HG02642 (cell line): ENCODE results near the gene SLC1A1.
"Not testable (repeated sequence)": the region's sequence is repeated elsewhere in the genome, so short reads cannot be mapped to it uniquely, and the experiment has no call there.

Experiments used
- ATAC-seq: cut with Tn5 transposase; IDR thresholded peaks from one replicate; pipeline ENCODE4 v1.9.1; 2021; ENCODE audit warnings: mild to moderate bottlenecking; ENCODE audit not compliant: unreplicated experiment, poor library complexity

The SLC1A1 gene

GRCh38 chr9:4503103-4503502 is 12.8 kb downstream of the SLC1A1 start:
- no peak for ATAC-seq

DNA sequence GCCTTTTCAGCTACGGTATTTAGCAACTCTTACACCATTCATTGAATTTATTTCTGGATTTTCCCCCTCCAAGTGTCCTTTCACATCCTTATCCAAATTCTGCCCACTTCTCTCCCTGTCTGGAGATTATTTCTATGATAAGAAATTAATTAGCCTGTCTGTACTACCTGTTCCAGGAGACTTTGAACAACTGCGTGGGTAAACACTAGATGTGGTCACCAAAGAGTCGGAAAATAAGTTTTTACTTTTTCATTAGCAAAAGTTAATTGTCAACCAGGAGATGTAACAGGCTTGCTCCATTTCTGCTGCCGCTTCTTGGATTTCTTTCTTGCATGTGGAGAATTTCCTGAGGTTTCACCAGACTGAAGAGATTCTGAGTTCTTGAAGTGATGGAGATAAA is 14.0 kb downstream of the SLC1A1 start:
- no peak for ATAC-seq

- ATAC-seq = peak; percentile 47
These were observed 16.2 kb downstream of the SLC1A1 start for GRCh38 chr9:4506490-4506889.

- no peak for ATAC-seq
These were observed 17.2 kb downstream of the SLC1A1 start for GRCh38 chr9:4507306-4508130.

DNA sequence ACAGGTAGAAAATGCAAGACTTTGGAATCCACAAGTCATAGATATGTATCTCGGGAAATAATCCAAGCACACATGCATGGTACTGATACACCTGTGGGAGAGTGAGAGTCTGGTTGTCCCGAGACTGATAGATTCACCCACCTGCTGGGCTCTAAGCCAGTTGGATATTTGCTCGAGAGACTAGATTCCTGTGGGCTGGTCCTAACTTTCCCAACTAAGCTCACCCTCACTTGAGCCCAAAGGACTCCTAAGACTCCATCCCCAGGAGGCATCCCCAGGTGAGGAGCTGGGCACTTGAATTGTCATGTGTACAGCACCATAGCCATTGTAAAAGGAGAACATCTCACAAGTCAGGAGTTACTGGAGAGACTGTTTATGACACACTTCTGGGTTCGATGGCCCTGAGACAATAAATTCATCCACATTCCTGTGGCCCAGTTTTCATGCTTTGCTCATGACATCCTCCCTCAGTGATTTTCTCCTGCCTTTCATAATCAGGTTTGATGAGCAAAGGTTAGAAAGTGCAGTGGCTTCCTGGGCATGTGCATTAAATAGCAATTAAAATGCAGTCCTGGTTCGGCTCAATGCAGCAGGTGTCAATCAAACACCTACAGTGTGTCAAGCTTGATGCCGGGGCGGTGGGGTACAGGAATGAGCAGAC is 18.1 kb downstream of the SLC1A1 start:
- no peak for ATAC-seq

GRCh38 chr9:4508907-4509589 is 18.8 kb downstream of the SLC1A1 start:
- ATAC-seq = no peak

DNA sequence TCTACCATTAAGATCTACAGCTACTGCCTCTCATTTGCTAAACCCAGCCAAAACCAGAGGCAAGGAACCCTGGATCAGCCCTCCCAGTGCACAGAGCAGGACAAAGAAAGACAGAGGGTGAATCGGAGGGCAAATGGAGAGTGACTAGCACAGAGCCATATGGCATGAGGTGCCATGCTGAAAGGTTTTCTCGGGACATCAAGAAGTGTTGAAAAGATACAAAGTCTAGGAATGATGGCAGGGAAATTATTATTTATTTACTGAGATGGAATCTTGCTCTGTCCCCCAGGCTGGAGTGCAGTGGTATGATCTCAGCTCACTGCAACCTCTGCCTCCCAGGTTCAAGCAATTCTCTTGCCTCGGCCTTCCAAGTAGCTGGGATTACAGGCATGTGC is 19.3 kb downstream of the SLC1A1 start:
- ATAC-seq = no peak

DNA sequence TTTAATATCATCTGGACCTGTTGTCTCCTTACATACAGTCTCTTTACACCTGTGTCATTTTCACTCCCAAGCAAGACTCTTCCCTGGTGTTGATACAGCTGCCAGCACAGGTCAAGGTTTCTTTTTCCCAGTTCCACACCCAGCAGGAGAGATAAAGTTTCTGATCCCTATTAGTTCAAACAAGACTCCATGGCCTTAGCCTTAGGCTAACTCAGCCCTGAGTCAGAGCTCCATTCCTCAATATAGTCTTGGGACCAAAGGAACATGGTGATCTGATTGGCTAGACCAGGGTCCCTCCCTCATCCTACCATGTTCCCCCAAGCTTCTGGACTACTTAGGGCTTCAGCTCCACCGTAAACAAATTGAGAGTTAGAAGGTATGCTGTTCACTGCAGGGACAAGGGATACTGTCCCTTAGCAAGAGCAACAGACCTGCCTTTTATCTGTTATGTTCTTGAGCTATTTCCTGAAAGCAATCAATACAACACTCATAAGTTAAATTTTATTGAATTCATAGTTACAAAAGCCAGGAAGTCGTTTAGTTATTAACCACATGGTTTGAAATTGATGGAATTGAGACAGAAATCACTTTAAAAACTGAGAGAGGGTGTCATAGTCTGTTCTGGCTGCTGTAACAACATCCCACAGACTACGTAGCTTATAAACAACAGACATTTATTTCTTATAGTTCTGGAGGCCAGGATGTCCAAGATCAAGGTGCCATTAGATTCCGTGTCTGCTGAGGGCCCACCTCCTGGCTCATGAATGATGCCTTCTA is 20.5 kb downstream of the SLC1A1 start:
- ATAC-seq = no peak

DNA sequence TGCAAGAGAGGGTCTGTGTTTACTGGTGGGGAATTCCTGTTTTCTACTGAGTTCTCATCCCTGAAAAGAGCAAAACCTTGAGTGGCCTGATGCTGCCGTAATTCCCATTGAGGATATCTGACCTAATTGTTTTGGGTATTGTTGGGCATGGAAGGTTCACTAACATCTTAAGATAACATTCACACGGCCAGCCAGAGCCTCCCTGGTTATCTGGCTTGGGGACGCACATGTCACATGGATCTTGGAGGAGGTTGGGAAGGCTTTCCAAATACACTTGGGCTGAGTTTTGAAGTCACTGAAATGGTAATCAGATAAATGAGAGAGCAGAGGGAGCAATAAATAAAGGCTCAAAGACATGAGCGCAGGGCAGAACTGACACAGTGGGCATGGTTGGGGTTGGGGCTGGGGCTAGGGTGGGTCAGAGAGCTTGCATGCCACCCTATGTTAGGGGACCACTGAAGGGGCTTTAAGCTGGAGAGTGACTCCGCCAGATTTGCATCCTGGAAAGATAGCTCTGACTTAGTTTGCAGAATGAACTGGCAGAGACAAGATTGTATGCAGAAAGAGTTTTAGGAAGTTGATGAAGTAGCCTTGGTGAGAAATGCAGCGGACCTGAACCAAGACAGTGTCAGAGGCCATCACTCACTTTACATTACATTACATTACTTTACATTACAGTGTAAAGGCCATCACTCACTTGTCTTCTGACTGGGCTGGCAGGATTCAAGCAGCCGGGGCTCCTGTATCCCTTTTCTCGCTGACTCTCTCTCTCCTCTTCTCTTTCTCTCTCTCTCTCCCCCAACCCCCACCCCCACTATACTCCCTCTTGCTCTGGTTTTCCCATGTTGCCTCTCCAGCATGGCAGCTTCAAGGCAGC is 24.2 kb downstream of the SLC1A1 start:
- no peak for ATAC-seq

DNA sequence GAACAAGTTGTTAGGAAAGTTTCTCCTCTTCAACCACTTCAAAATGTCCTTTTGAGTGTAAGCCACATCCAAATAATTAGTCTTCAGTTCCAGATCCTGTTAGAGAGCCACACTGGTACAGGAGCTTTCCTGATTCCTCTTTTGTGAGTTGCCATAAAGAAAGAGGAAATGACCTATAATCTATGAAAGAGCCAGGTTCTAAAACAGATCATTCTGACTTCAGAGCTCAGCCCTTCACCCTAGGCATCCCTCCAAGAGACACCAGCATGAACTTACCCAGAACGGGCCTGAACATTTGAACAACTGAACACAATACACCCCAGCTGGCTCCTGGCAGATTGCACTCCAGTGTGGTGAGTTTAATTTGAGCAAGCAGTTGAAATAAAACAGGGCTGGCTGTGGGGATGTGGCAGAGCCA is 25.7 kb downstream of the SLC1A1 start:
- ATAC-seq = peak; percentile 50

DNA sequence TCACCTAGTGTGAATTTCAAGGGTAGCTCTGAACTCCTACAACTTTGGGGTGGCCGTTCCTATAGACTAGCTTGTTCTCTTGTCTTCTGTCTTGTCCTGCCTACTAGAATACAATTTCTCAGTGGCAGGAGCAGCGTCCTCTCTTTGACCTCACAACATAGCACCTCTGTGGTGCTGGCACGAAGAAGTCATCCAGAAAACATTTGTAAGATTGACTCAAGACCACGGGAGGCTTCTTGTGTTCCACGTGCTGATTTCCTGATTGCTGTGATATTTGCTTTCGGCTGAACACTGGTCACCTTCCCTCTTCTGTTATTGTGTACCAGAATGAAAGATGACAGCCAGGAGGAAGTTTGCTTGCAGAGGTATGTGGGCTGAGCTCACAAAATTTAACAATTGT is 27.0 kb downstream of the SLC1A1 start:
- no peak for ATAC-seq

- ATAC-seq = peak; percentile 39
These were observed 29.3 kb downstream of the SLC1A1 start for GRCh38 chr9:4519604-4520003.

DNA sequence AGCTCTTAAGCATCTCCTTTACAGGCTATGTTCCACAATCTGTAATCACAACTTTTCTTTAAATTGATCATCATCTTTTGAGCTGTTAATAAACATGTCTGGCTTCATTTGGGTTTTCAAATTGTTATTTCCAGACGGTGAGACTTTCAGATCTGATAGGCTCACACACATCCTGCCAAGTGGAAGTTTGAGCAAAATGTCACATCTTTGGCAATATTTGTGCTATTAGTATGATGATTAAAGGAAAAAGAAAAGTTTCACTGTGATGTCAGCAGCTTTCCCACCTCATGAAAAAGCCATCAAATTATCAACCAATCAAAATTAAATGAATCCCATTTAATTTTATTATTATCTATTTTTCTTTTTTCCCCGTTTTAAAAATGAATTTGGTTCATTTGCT is 29.8 kb downstream of the SLC1A1 start:
- no peak for ATAC-seq

DNA sequence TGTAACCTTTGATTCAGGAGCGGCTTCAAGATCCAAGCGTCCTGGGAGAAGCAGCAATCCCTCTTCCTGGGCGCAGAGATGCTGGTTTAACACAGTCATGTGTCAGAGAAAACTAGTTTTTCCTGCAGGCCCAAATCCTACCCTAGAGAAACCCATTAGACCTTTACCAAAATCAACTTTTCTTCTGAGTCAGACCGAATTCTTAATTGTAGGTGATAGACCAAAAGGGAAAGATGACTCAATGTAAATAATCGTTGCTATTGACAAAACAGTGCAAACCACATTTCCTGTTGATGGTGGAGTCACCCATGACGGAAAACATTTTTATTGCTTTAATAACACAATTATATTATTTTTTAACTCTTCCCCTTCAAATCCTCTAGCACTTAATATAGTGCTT is 40.1 kb downstream of the SLC1A1 start:
- ATAC-seq = no peak

DNA sequence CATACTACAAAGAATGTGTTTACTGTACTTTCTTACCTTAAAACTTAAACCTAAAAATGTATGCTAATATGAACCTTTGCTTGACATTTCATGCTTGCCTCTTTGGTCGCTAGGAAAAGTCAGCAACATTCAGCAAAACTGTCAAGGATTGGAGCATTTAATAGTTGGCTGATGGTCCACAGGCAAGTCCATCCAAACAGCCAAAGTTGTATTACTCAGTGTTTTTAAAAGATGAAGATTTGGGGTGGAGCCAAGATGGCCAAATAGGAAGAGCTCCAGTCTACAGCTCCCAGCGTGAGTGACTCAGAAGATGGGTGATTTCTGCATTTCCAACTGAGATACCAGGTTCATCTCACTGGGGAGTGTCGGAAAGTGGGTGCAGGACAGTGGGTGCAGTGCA is 40.6 kb downstream of the SLC1A1 start:
- not testable (repeated sequence) for ATAC-seq

GRCh38 chr9:4531355-4531754 is 41.1 kb downstream of the SLC1A1 start:
- ATAC-seq = not testable (repeated sequence)

DNA sequence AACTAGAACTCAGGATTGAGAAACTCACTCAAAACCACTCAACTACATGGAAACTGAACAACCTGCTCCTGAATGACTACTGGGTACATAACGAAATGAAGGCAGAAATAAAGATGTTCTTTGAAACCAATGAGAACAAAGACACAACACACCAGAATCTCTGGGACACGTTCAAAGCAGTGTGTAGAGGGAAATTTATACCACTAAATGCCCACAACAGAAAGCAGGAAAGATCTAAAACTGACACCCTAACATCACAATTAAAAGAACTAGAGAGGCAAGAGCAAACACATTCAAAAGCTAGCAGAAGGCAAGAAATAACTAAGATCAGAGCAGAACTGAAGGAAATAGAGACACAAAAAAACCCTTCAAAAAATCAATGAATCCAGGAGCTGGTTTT is 43.6 kb downstream of the SLC1A1 start:
- not testable (repeated sequence) for ATAC-seq

DNA sequence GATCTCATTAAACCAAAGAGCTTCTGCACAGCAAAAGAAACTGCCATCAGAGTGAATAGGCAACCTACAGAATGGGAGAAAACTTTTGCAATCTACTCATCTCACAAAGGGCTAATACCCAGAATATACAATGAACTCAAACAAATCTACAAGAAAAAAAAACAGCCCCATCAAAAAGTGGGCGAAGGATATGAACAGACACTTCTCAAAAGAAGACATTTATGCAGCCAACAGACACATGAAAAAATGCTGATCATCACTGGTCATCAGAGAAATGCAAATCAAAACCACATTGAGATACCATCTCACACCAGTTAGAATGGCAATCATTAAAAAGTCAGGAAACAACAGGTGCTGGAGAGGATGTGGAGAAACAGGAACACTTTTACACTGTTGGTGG is 45.9 kb downstream of the SLC1A1 start:
- not testable (repeated sequence) for ATAC-seq

GRCh38 chr9:4537581-4537980 is 47.3 kb downstream of the SLC1A1 start:
- ATAC-seq = no peak

DNA sequence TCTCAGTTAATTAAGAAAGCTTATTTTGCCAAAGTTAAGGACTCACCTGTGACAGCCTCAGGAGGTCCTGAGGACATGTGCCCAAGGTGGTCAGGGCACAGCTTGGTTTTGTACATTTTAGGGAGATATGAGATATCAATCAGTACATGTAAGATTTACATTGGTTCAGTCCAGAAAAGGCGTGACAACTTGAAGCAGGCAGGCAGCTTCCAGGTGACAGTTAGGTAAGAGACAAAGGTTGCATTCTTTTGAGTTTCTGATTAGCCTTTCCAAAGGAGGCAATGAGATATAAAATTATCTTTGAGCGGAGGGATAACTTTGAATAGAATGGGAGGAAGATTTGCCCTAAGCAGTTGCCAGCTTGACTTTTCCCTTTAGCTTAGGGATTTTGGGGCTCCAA is 47.8 kb downstream of the SLC1A1 start:
- ATAC-seq = no peak
